Fibroblast of skin of right biceps (primary cell): ENCODE data around the gene TRPC3.

Source experiments
- DNase-seq: peaks from one replicate; pipeline ENCODE4 v3.0.0-alpha.2; 2013

TRPC3 gene

DNA sequence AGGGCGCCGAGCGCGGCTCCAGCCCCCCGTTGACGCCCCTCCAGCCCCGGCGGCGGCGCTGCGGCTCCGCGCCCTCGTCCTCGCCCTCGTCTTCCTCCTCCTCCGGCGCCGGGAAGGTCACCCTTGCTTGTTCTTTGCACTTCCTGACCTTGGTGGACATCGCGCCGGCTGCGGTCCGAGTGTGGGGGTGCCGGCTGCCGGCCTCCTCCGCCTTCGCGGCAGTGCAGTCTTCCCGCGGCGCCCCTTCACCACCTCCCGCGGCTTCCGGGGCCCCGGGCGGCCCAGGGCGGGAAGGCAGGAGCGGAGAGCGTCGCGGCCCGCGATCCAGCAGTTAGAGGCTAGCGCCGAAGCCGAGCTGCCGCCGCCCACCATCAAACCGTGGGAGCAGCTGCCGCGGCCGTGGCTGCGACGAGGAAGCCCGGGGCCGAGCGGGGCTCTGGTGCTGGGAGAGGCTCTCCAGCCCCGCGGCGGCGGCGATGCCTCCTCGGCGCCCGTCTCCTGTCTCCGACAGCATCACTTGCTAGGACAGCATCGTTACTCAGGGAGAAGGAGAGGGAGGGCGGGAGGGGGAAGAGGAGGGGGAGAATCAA lies at the start of gene TRPC3:
TSS of gene TRPC3 (minus strand) at position 540 of the 590 bp plus-strand sequence. CDS start at position 160, 380 bp downstream.
- peak; percentile 45 for DNase-seq

DNA sequence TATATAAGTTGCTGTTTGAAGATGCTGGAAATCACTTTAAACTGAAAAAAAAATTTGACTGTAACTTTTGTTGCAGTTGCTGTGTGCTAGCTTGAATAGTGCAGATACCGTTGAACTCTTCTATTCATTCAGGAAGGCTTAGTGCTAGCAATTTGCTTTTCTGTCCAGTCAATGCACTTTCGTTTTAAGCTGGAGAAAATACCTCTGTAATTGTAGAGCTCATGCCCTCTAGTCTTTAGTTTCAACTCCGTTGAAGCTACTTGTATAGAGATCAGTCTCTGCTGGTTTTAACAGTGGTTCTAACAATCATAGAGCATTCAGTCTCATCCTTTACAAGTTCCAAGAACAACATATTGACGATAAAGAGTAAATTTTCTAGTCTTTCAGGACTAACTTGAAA lies 49.0 kb upstream of the TRPC3 start:
- no peak for DNase-seq

- DNase-seq = no peak
Observed at GRCh38 chr4:121998024-121998423, 46.2 kb upstream of the TRPC3 start.

GRCh38 chr4:121995790-121996537 lies 44.1 kb upstream of the TRPC3 start:
- DNase-seq = no peak

DNA sequence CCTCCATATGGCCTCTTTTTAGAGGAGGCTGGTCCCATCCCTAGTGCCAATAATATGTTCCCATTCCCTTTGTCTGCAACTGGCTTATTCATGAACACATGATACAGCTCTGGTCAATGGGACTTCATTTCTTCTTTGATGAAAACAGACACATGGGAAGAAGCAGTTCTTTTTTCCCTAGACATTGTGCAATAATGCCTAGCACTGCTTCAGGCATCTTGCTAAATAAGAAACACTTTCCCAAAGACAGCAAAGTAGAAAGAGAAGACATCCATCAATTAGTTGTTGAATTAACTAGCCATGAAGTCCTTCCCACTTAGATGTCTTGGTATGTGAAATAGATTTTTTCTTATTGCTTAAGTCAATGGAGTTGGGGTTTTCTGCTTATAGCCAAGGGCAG lies 40.1 kb upstream of the TRPC3 start:
- DNase-seq = no peak

DNA sequence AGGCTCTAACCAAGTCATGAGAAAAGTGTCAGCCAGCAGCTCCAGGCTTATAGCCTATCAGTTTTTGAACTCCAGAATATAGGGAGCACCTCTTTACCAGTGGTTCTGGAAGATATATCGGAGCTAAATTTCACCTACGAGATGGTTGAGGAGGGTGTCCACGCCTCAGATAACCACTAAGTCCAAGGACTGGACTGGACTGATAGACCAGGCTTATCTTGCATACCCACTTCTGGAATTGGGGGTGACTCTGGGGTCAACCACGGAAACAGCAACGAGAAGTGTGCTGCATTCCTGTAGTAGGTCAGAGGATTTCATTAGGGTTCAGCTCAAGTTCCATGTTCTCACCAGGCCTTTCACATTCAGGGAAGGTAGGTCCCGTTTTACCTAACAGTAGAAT lies 38.6 kb upstream of the TRPC3 start:
- DNase-seq = no peak

GRCh38 chr4:121989715-121990114 lies 37.9 kb upstream of the TRPC3 start:
- DNase-seq = peak; percentile 36

DNA sequence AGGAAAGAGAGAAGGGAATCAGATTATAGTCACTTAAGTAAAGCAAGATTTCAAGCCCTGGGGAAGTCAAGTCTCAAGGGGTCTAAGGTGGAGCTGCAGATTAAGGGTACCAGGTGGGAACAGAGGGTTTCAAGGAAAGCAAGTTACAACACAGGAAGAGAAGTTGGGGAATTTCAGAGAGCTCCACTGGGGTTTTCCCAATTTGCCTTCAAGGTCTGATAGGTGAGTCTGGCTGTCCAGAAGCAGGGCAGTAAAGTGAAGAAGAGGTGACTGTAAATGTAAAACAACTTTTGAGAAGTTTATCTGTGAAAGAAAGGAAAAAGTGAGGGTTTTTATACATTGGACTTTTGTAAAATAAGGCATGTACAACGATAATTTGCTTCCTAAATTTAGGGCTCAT lies 37.1 kb upstream of the TRPC3 start:
- no peak for DNase-seq

- DNase-seq = peak; percentile 51
Observed at GRCh38 chr4:121980643-121981042, 28.8 kb upstream of the TRPC3 start.

DNA sequence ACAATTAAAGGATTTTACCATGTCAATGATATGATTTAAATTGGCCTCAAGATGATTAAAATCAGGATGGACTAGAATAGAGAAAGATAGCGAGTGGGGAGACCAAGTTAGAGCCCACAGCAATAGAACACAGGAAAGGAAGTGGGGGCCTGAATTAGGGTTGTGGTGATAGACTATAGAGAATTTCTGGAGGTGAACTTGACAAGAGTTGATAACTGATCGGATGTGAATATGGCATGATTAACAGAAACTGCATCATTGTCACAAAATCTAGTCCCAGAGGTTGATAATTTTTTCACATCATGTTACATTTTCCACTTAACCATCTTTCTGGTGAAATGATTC lies 26.3 kb upstream of the TRPC3 start:
- DNase-seq = no peak

DNA sequence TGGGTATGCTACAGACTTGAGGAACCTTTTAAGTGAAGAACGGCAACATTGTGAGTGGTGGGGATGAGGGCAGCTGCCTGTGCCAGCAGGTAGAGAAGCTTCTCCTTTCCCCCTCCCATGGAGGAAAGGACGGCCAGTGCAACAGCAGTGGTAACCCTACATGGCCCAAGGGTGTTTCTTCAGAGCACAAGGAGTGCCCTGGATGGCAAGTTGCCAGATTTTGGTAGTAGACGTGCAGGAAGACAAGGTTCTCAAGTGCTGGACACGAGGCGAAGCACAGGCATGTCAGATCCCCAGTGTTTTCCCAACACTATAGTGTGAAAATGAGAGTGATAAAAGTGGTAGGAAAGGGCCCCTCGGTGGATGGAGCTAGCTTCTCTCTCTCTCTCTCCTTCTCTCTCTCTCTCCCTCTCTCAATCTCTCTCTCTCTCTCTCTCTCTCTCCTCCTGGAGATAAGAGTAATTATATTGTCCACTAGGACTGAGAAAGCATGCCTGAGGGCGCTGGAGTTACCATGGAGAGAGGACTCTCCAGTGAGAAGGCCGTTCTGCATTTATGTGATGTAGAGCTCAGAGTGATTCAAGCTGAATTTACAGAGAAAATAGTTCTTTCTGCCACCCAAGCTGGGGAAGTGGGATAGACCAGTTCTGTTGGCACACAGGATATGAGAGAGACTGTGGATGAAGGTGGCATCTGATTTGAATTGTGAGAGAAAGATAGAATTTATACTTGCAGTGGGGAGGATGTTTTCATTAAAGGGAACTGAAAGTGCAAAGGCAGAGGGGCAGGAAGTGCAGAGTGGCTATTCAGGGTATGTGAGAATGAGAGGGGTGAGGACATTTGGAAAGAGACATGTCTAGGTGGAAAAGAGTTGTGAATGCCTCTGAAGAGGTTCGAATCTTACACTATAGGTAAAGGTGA lies 25.7 kb upstream of the TRPC3 start:
- DNase-seq = no peak

DNA sequence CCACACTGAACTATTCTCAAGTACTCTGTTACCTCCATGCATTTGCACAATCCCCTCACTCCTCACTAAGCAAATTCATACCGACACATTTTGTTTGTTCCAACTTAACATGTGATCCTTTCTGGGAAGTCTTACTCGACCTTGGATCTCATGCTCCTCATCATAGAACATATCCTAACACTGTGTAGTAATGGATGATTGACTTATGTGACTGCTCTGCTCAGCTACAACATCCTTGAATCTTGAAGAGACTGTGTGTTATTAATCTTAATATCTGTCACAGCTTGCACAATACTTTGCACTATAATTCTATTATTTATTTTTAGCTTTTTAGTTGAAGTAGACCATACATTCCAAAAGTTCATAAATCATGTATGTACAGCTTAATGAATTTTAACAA lies 23.9 kb upstream of the TRPC3 start:
- no peak for DNase-seq

- no peak for DNase-seq
Observed at GRCh38 chr4:121973816-121974215, 22.0 kb upstream of the TRPC3 start.

- DNase-seq = no peak
Observed at GRCh38 chr4:121968859-121969258, 17.0 kb upstream of the TRPC3 start.

DNA sequence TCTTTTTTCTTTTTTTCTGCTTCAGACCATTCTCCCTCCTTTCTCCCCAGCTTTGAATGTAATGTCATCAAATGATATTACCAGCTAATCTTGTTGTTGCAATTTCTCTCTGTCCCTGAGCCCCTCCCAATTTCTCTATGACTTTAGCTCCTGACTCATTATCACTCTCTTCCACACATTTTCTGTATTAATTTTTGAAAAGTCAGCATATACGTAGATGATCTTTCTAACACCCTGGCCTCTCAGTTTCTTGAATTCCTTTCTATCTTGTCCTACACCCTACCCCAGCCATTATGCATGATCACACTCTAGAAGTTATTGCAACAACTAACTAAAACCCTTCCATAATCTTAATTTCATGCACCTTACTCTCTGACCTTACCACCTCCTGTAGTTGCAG lies 13.1 kb upstream of the TRPC3 start:
- no peak for DNase-seq

DNA sequence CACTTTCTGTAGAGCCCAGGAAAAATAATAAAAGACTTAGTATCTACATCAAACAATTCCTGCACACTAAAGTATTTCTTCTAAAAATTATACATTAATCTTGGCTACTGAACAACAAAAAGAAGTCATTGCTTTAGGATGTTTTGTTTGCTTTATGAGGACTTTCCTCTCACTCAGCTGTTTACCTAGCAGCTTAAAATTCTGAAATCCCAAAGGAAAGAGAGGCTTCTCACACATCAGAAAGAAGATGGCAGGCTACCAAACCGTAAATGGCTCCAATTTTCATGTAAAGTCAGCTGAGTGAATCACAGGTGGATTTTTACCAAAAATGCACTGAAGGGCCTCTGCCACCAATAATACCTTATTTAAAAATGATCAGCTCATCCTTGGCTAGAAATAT lies 9.0 kb upstream of the TRPC3 start:
- DNase-seq = no peak

DNA sequence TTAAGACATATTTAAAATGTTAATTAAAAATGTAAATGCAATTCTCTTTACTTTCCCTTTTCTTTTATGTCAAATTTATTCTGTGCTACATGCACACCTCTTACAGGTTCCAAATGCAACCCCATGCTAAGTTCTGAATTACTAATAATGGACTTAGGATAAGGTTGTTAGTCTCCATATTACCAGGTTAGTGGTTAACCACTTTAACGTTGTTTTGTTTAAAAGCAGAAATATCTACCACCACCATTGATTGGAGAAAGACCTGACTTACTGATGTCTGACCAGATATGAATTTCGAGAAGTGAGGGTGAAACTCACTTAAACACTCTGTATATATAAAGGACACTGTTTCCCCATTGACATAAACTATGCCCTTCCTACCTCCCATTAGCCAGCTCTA lies 6.9 kb upstream of the TRPC3 start:
- no peak for DNase-seq

GRCh38 chr4:121957266-121957665 lies 5.4 kb upstream of the TRPC3 start:
- DNase-seq = no peak

DNA sequence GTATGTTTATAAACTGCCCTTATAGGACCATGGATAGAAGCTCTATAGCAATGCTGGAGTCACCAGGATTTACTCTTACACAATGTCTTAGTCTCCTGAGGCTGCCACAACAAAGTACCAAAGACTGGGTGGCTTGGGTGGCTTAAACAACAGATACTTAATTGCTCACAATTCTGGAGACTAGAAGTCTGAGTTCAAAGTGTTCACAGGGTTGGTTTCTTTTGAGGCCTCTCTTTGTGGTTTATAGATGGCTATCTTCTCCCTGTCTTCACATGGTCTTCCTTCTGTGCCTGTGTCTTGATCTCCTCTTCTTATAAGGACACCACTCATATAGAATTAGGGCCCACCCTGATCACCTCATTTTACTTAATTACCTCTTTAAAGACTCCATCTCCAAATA lies 2.0 kb upstream of the TRPC3 start:
- no peak for DNase-seq

- DNase-seq = no peak
Observed at GRCh38 chr4:121952290-121952689, 430 bp upstream of the TRPC3 start.

DNA sequence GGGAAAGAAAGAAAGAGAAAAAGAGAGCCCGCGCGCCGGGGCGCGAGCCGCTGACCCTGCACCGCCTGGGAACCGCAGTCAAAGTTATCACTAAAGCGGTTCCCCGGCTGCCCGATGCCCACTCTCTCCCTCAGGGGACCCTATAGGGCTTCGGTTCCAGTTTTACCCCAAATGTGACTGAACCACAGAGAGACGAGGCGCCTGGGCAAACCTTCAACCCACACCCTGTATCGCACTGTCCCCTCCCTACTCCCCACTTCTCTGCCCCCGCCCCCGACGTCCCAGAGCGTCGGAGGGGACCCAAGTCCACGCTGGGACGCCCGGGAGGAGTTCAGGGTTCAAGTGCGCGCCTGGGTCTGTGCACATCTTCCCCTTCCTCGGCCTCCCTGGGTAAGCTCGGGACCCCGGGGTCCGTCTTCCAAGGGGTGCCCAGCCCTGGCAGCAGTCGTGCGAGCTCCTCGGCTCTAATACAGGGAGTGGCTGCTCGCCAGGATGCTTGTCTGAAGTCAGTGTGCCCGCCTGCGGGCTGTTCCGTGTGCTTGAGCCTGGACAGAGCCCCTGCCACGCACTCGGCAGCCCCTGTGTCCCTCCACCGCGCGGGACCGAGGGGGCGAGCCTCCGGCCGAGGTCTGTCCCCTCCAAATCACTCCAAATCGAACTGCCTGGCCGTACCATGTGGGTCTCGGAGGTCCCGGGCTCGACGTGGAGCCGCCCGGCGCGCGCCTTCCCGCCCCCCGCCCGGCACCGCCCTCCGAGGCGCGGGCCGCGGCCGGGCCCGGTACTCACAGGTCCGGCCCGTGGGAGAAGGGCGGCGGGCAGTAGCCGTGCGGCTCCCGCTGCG lies 960 bp downstream of the TRPC3 start:
- DNase-seq = peak; percentile 36

- DNase-seq = peak; percentile 79
Observed at GRCh38 chr4:121950212-121950679, 1.6 kb downstream of the TRPC3 start.

DNA sequence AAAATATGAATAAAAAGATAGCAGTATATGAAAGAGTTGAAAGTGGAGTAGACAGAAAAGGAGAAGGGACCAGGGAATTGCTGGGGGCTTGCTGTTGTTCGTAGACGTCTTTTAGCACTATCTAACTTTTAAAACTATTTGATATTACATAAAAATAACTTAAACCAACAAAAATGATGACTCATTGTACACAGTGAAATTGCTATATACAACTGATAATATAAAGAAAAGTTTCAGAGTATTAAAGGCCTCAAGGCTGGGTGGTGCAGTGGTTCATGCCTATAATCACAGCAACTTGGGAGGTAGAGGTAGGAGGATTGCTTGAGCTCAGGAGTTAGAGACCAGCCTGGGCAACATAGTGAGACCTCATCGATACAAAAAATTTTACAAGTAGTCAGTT lies 5.2 kb downstream of the TRPC3 start:
- DNase-seq = no peak
